Right lobe of liver (tissue), 6 donors: ENCODE results near the gene FBXO31. TPM values are rescaled to one million over a fixed set of nuclear protein-coding genes. Genes with fewer than 3 reads are reported as not detected.
A peak's percentile ranks its signal among the peaks of the same experiment; 100 is the strongest.

Source experiments
- ATAC-seq, 4 donors: fragments of 200-7000 bp; cut with Tn5 transposase; one replicate each; pipeline ENCODE4 v1.9.1; 2020; ENCODE audit warnings: mild to moderate bottlenecking in 4 of 4, moderate library complexity in 4 of 4
- DNase-seq, 3 donors: peaks; one replicate each; pipeline ENCODE4 v3.0.0-alpha.2; 2020
- H3K27ac ChIP-seq, 3 donors: fragments of 200-600 bp; one replicate each; pipeline ENCODE4 v1.8.0; 2022
- H3K27me3 ChIP-seq, 2 donors: fragments of 200-600 bp; one replicate each; pipeline ENCODE4 v1.8.0; 2022
- H3K36me3 ChIP-seq, 4 donors: fragments of 200-600 bp; sonication (generic) in 1 of 4; one replicate each; pipeline versions ENCODE4 v1.5.1 to v1.8.0; 2017 to 2022; ENCODE audit warnings: control low read depth in 1 of 4
- H3K4me1 ChIP-seq, 4 donors: fragments of 200-600 bp; sonication (generic) in 1 of 4; one replicate each; pipeline versions ENCODE4 v1.5.1 to v1.8.0; 2017 to 2022; ENCODE audit warnings: control low read depth in 1 of 4
- H3K4me3 ChIP-seq, 3 donors: fragments of 200-600 bp; one replicate each; pipeline ENCODE4 v1.8.0; 2022
- H3K9me3 ChIP-seq, 4 donors: fragments of 200-600 bp; sonication (generic) in 1 of 4; one replicate each; pipeline versions ENCODE4 v1.5.1 to v1.8.0; 2017 to 2022; ENCODE audit warnings: control low read depth in 1 of 4
- POLR2A ChIP-seq: fragments of 450-650 bp; IDR thresholded peaks from one replicate; pipeline ENCODE4 v1.6.1; 2017; ENCODE audit warnings: antibody characterized with exemption, mild to moderate bottlenecking
- WGBS: methylation state at CpG from one replicate; pipeline ENCODE4 v1.1.6; 2018; ENCODE audit warnings: low coverage, low lambda C conversion rate; ENCODE audit not compliant: insufficient coverage; ENCODE audit errors: missing lambda C conversion rate; 5-methylcytosine and 5-hydroxymethylcytosine counted together
- intact Hi-C, 2 donors: fragments of 100-400 bp; cut with DNase I; formaldehyde crosslinking; loops; one replicate each; pipeline versions ENCODE4 v1.11.2 to v1.14.1; 2022
- total RNA-seq, 6 experiments: library from RNA; depleted of rRNA in 2 of 6; stranded (reverse); fragments of >200 nt in 2 of 6; fragmentation: NEBNext Ultra II Directional in 3 of 6; extraction: Animal tissue kit (Norgen Biotek cat#: 25700) in 3 of 6; gene quantifications; one replicate each; pipeline versions ENCODE4 v1.1.0 to v1.2.4, GENCODE V29; 2016 to 2023
- TF ChIP-seq, protein P1 (sequence below), 4 donors: fragments of 200-600 bp in 3 of 4; fragments of 450-650 bp in 1 of 4; IDR thresholded peaks; one replicate each; pipeline versions ENCODE4 v1.5.1 to v1.8.0; 2016 to 2022; ENCODE audit warnings: antibody characterized with exemption in 4 of 4, mild to moderate bottlenecking in 2 of 4
- donor health status: DM: no; HTN: yes; CAD: no.
- donor health status: DM: no; HTN: no; CAD: no.
- donor health status: DM: no; HTN: no; CAD: no.
- donor health status: DM: no; HTN: yes; CAD: no.
- donor health status: DM: no; HTN: yes; CAD: no.

The FBXO31 gene
- total RNA-seq, 6 experiments from 2014 or later: 20.6 to 56.9 (median 31.1) TPM

DNA sequence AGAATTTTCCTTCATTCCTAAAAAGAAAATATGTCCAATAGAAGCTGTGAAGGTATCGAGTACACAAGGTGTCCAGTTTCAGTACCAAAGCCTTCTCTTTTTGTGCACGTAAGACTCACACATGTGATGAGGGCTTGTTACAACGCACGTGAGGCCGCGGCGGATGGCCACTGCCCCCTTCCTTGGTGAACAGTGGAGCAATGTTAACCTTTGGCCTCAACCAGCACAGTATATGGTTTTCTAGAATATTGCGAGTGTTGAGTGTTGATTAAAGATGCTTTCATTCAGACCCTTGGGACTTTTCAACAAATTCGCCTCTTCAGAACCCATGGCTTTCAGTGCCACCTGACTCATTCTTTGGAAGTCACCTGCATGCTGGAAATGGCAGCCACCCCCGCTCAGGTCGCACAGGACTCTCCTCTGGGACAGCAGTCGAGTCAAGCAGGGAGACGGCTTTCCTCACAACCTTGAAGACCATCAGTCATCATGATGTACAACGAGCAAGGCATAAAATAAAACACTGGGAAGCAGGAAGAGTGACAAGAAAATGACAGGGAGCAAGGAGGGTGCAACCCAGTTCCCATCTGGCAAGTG lies 23.0 kb upstream of the FBXO31 start:
- intact Hi-C loops: no loop called here
- Histone ChIP-seq H3K9me3 (no peaks in the 10 kb centered on the region), H3K4me1 (no peaks in the 10 kb centered on the region), H3K4me3 (no peak overlapping the region), H3K27ac (no peak overlapping the region), H3K36me3 (peaks cover 5 to 59% (median 25%) of the 10 kb centered on the region in 4 donors), H3K27me3 (no peaks in the 10 kb centered on the region)
- WGBS: 80% methylated on average over 10 of the region's 14 CpGs
- peak in 2 of 3 donors; percentile 23 to 35 for DNase-seq
- TF ChIP-seq, protein P1, sequence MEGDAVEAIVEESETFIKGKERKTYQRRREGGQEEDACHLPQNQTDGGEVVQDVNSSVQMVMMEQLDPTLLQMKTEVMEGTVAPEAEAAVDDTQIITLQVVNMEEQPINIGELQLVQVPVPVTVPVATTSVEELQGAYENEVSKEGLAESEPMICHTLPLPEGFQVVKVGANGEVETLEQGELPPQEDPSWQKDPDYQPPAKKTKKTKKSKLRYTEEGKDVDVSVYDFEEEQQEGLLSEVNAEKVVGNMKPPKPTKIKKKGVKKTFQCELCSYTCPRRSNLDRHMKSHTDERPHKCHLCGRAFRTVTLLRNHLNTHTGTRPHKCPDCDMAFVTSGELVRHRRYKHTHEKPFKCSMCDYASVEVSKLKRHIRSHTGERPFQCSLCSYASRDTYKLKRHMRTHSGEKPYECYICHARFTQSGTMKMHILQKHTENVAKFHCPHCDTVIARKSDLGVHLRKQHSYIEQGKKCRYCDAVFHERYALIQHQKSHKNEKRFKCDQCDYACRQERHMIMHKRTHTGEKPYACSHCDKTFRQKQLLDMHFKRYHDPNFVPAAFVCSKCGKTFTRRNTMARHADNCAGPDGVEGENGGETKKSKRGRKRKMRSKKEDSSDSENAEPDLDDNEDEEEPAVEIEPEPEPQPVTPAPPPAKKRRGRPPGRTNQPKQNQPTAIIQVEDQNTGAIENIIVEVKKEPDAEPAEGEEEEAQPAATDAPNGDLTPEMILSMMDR (IDR thresholded peaks at IDR 0.05): no peak
- TF ChIP-seq POLR2A: no peak
- peak in 1 of 4 donors; percentile 9 for ATAC-seq

DNA sequence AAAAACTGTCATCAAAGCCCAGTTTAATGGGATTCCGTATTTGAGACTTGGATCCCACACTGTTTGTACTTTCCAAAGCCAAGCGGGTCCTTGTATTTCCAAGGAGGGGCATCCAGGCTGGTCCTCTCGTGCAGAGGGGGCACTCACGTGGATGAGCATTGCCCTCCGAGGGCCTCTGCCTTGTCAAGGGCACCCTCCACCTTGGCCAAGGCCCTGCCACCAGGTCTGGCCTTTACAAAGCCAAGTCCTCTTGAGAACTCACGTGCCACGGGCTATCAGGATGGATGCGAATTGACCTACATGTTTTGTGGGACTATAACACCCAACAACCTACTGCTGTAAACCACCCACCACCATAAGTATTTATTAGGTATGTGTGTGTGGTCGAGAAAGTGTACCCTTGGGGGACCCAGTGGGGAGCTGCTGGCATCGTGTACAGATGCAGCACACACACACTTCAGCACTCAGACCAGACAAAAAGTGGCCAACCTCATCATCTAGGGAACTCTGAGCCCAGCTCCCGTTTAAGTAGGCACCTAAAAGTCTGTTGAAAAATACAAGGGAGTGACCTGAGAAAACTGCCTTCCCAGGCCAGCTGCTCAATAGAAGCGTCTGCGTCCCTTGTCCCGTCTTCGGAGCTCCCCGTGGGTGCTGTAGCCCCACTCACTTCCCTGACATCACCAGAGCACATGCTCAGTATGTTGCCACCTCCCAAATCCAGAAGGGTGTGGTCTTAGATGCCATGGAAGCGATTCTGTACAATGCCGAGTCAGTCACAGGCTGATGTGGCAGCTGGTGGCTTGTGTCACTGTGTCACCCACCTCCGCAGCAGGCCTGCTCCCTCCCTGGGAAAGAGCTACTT lies 21.4 kb upstream of the FBXO31 start:
- H3K36me3 ChIP-seq: peaks cover 1 to 55% (median 20%) of the 10 kb centered on the region in 4 donors
- TF ChIP-seq, protein P1 (IDR thresholded peaks at IDR 0.05): no peak
- TF ChIP-seq POLR2A: no peak
- intact Hi-C loops: no loop called here
- no peak overlapping the region for H3K27ac ChIP-seq
- H3K4me1 ChIP-seq: no peaks in the 10 kb centered on the region
- H3K27me3 ChIP-seq: no peaks in the 10 kb centered on the region
- peak in 2 of 3 donors; percentile 36 to 38 for DNase-seq
- ATAC-seq: peak in 2 of 4 donors; percentile 25 to 36
- WGBS: 89% methylated on average over 11 of the region's 19 CpGs
- H3K4me3 ChIP-seq: no peak overlapping the region
- no peaks in the 10 kb centered on the region for H3K9me3 ChIP-seq

DNA sequence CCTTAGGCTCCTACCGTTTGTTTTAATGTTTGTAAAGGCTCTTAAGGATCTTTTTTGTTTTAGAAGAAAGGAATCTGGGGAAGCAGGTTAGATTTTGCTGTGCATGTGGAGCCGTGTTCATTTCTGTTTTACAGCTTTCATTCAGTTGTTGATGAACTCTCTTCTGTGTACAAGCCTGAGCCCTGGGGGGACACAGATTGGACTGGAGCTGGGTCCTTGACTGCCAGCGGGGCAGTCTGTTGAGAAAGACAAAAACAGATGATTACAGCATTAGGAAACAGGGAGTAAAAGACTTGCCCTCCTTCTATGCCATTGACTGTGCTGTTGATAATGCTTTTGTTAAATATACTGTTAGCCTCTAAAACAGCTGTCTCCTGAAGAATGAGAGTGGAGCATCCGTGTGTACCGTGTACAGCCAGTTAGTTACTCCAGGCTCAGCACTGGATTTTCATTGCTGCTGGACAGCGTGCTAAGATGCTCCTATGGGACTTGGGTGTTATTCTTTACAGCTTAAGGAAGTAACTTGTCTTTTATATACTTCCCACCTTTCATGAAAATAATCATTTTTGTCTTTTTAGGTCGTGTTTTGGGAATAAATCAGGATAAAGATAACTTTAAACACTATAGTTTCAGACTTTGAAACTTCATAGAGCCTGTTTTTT lies 11.7 kb upstream of the FBXO31 start:
- 67% methylated on average over 7 of the region's 7 CpGs for WGBS
- H3K4me3 ChIP-seq: no peak overlapping the region
- DNase-seq (no peak), ATAC-seq (no peak)
- H3K36me3 ChIP-seq: peaks cover 0 to 15% (median 8%) of the 10 kb centered on the region in 4 donors
- intact Hi-C loops: no loop called here
- H3K27me3 ChIP-seq: no peaks in the 10 kb centered on the region
- H3K9me3 ChIP-seq: no peaks in the 10 kb centered on the region
- H3K27ac ChIP-seq: no peak overlapping the region
- H3K4me1 ChIP-seq: peaks cover 0 to 27% (median 9%) of the 10 kb centered on the region in 4 donors
- TF ChIP-seq, protein P1 (IDR thresholded peaks at IDR 0.05): no peak
- TF ChIP-seq POLR2A: no peak

DNA sequence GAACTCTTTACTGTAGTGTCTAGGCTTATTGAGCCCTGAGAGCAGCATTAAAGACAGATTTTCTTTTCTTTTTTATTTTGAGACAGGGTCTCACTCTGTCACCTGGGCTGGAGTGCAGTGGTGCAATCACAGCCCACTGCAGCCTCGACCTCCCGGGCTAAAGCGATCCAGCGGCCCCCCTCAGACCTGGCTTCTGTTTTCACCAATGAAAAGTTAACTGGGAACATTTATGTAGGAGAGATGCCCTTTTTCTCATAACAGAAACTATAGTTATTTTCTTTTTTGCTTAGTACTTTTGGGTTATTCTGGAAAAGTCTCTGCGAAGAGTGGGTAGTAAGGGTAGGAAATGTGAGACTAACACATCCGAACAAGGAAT lies 10.1 kb upstream of the FBXO31 start:
- Histone ChIP-seq H3K36me3 (peaks cover 0 to 2% (median under 1%) of the 10 kb centered on the region in 4 donors), H3K27me3 (no peaks in the 10 kb centered on the region), H3K27ac (peak overlapping the region; percentile 97 to 100 (median 100)), H3K4me3 (peak overlapping the region; percentile 64 to 80 (median 65)), H3K9me3 (no peaks in the 10 kb centered on the region), H3K4me1 (peaks cover 0 to 42% (median 15%) of the 10 kb centered on the region in 4 donors)
- no peak for ATAC-seq
- TF ChIP-seq POLR2A: no peak
- TF ChIP-seq, protein P1 (IDR thresholded peaks at IDR 0.05): no peak
- intact Hi-C loops: no loop called here
- DNase-seq: peak in 1 of 3 donors; percentile 19
- WGBS: 72% methylated on average over 6 of the region's 6 CpGs
